SK-N-SH (cell line): ENCODE results near the gene TAPBP. TPM values are rescaled to one million over a fixed set of nuclear protein-coding genes. Genes with fewer than 3 reads are reported as not detected.
A peak's percentile ranks its signal among the peaks of the same experiment; 100 is the strongest.

Experiments used
- CTCF ChIA-PET: fragments of 300-600, 350-600 bp; formaldehyde crosslinking; extraction: SDS; loops from one replicate; lab custom pipeline; 2021; lab: Yijun Ruan, JAX
- POLR2A ChIA-PET: fragments of 350-600 bp; sonication (Branson Sonifier 250); formaldehyde crosslinking; extraction: SDS; loops from one replicate; lab custom pipeline; 2020; ENCODE audit warnings: antibody characterized with exemption, inconsistent platforms; lab: Yijun Ruan, JAX
- DNase-seq: peaks from one replicate; pipeline ENCODE4 v3.0.0; 2012
- H2AFZ ChIP-seq: fragments of 200-600 bp; sonication (generic); 2 replicates; pipeline ENCODE4 v1.8.1; 2016; ENCODE audit warnings: antibody characterized with exemption, mild to moderate bottlenecking, low read depth
- H3F3A ChIP-seq: fragments of 200-600 bp; sonication (generic); replicated peaks from 2 replicates; pipeline ENCODE3; 2016; ENCODE audit warnings: antibody characterized with exemption, mild to moderate bottlenecking; ENCODE audit not compliant: insufficient read depth
- H3K27ac ChIP-seq, 2 experiments: fragments of 200-500 bp in 1 of 2; fragments of 200-600 bp in 1 of 2; sonication (Bioruptor generic) in 1 of 2; sonication (generic), shearing (Covaris generic) in 1 of 2; 2 replicates each; pipeline versions ENCODE4 v1.5.1 to v1.6.1; 2014 to 2016; ENCODE audit warnings: low read depth in 2 of 2, inconsistent platforms in 1 of 2, low read length in 1 of 2, mild to moderate bottlenecking in 1 of 2, mixed read lengths in 1 of 2
- H3K27me3 ChIP-seq: fragments of 200-600 bp; sonication (generic), shearing (Covaris generic); 2 replicates; pipeline ENCODE4 v1.6.1; 2016; ENCODE audit warnings: mixed run types; ENCODE audit not compliant: insufficient read depth
- H3K36me3 ChIP-seq, 2 experiments: fragments of 200-500 bp in 1 of 2; fragments of 200-600 bp in 1 of 2; sonication (Bioruptor generic) in 1 of 2; sonication (generic) in 1 of 2; replicated peaks in 1 of 2; 2 replicates each; pipeline versions ENCODE3 to v1.5.1; 2014 to 2016; ENCODE audit warnings: low read length in 1 of 2, mild to moderate bottlenecking in 1 of 2; ENCODE audit not compliant: insufficient read depth in 2 of 2, control insufficient read depth in 1 of 2
- H3K4me1 ChIP-seq, 2 experiments: fragments of 200-500 bp in 1 of 2; fragments of 200-600 bp in 1 of 2; sonication (Bioruptor generic) in 1 of 2; sonication (generic), shearing (Covaris generic) in 1 of 2; 2 replicates each; pipeline versions ENCODE4 v1.5.1 to v1.6.1; 2014 to 2016; ENCODE audit warnings: low read depth in 1 of 2, low read length in 1 of 2, mixed run types in 1 of 2; ENCODE audit not compliant: insufficient read depth in 2 of 2, control insufficient read depth in 1 of 2
- H3K4me2 ChIP-seq: fragments of 200-600 bp; sonication (generic), shearing (Covaris generic); 2 replicates; pipeline ENCODE4 v1.6.1; 2017; ENCODE audit warnings: mixed run types
- H3K4me3 ChIP-seq, 2 experiments: fragments of 200-500 bp in 1 of 2; fragments of 200-600 bp in 1 of 2; sonication (Bioruptor generic) in 1 of 2; sonication (generic), shearing (Covaris generic) in 1 of 2; 2 replicates each; pipeline versions ENCODE4 v1.5.1 to v1.8.1; 2014 to 2016; ENCODE audit warnings: low read depth in 2 of 2, inconsistent platforms in 1 of 2, low read length in 1 of 2, mild to moderate bottlenecking in 1 of 2, mixed read lengths in 1 of 2, moderate library complexity in 1 of 2
- H3K79me2 ChIP-seq: fragments of 200-600 bp; sonication (generic); 2 replicates; pipeline ENCODE4 v1.8.1; 2017; ENCODE audit warnings: mild to moderate bottlenecking; ENCODE audit not compliant: insufficient read depth
- H3K9ac ChIP-seq: fragments of 200-600 bp; sonication (generic); 2 replicates; pipeline ENCODE4 v1.6.1; 2017; ENCODE audit warnings: mixed run types
- H3K9me2 ChIP-seq: fragments of 200-600 bp; sonication (generic); 2 replicates; pipeline ENCODE4 v1.6.1; 2017; ENCODE audit warnings: mixed run types
- H3K9me3 ChIP-seq: fragments of 200-600 bp; sonication (generic); 2 replicates; pipeline ENCODE4 v1.6.1; 2017; ENCODE audit warnings: mixed run types, mild to moderate bottlenecking, moderate library complexity
- H4K20me1 ChIP-seq: fragments of 200-600 bp; sonication (generic); 2 replicates; pipeline ENCODE4 v1.6.1; 2017; ENCODE audit warnings: mild to moderate bottlenecking, mixed run types; ENCODE audit not compliant: insufficient read depth
- CHD2 ChIP-seq: fragments of 150-350 bp; IDR thresholded peaks from 2 replicates; pipeline ENCODE4 v1.6.1; 2018; ENCODE audit warnings: low read length; ENCODE audit not compliant: partially characterized antibody
- CTCF ChIP-seq: fragments of 200-600 bp; sonication (generic); IDR thresholded peaks from 2 replicates; pipeline ENCODE4 v1.6.1; 2017; ENCODE audit warnings: antibody characterized with exemption, mild to moderate bottlenecking, moderate library complexity
- EP300 ChIP-seq, 2 experiments: IDR thresholded peaks; 2 replicates each; pipeline versions ENCODE4 v1.4.0 to v1.6.1; 2012; ENCODE audit warnings: borderline replicate concordance in 1 of 2, low read depth in 1 of 2, low read length in 1 of 2
- EZH2phosphoT487 ChIP-seq: fragments of 200-600 bp; sonication (generic); IDR thresholded peaks from 2 replicates; pipeline ENCODE4 v1.6.1; 2017; ENCODE audit warnings: low read depth, mixed run types, mild to moderate bottlenecking, antibody characterized with exemption, moderate library complexity, borderline replicate concordance
- FOSL2 ChIP-seq: IDR thresholded peaks from 2 replicates; pipeline ENCODE4 v1.4.0; 2012; ENCODE audit warnings: low read depth, mild to moderate bottlenecking, moderate library complexity, borderline replicate concordance
- FOXJ3 ChIP-seq: sonication (generic); formaldehyde crosslinking; IDR thresholded peaks from 2 replicates; pipeline ENCODE4 v1.5.1; 2020; ENCODE audit warnings: mild to moderate bottlenecking, missing genetic modification reagents
- GATA2 ChIP-seq: sonication (generic); formaldehyde crosslinking; IDR thresholded peaks from 2 replicates; pipeline ENCODE4 v1.5.0; 2020; ENCODE audit warnings: mild to moderate bottlenecking, missing genetic modification reagents
- IRF3 ChIP-seq: fragments of 150-350 bp; IDR thresholded peaks from 2 replicates; pipeline ENCODE4 v1.6.1; 2016; ENCODE audit warnings: mild to moderate bottlenecking, low read depth, low read length
- JUND ChIP-seq: IDR thresholded peaks from 2 replicates; pipeline ENCODE4 v1.4.0; 2012
- MEF2A ChIP-seq: IDR thresholded peaks from 2 replicates; pipeline ENCODE4 v1.4.0; 2012; ENCODE audit warnings: low read depth, borderline replicate concordance
- NFIC ChIP-seq: IDR thresholded peaks from 2 replicates; pipeline ENCODE4 v1.4.0; 2012; ENCODE audit warnings: borderline replicate concordance
- PBX3 ChIP-seq: IDR thresholded peaks from 2 replicates; pipeline ENCODE4; 2012
- RCOR1 ChIP-seq: fragments of 150-350 bp; IDR thresholded peaks from 2 replicates; pipeline ENCODE4 v1.6.1; 2017; ENCODE audit warnings: antibody characterized with exemption, low read length
- REST ChIP-seq: IDR thresholded peaks from 2 replicates; pipeline ENCODE4 v1.6.1; 2012; ENCODE audit warnings: mild to moderate bottlenecking, low read depth, low read length, moderate library complexity
- RXRA ChIP-seq: IDR thresholded peaks from 2 replicates; pipeline ENCODE4 v1.4.0; 2012; ENCODE audit warnings: low read depth, mild to moderate bottlenecking, borderline replicate concordance
- SIN3A ChIP-seq: IDR thresholded peaks from 2 replicates; pipeline ENCODE4 v1.6.1; 2012; ENCODE audit warnings: low read depth, mild to moderate bottlenecking, low read length, moderate library complexity, borderline replicate concordance
- TEAD4 ChIP-seq: IDR thresholded peaks from 2 replicates; pipeline ENCODE4 v1.4.0; 2012; ENCODE audit warnings: mild to moderate bottlenecking, borderline replicate concordance; ENCODE audit not compliant: insufficient read depth
- USF1 ChIP-seq: IDR thresholded peaks from 2 replicates; pipeline ENCODE4 v1.4.0; 2012; ENCODE audit warnings: low read depth, borderline replicate concordance
- YY1 ChIP-seq: IDR thresholded peaks from 2 replicates; pipeline ENCODE4 v1.4.0; 2012; ENCODE audit warnings: low read depth, mild to moderate bottlenecking
- WGBS: methylation state at CpG from one replicate; pipeline ENCODE4 v1.1.6; 2017; ENCODE audit warnings: low lambda C conversion rate; 5-methylcytosine and 5-hydroxymethylcytosine counted together
- polyA plus RNA-seq, 3 experiments: library from polyadenylated mRNA; depleted of rRNA; stranded (reverse); fragments of >200 nt; gene quantifications; 2 replicates each; pipeline ENCODE4 v1.2.3, GENCODE V29; 2012

Gene TAPBP
- polyA plus RNA-seq, 1 of the 3 experiments (the other 2 are of a cell fraction), result 44.5 TPM

- no peak overlapping the region for H3K4me2 ChIP-seq
- no peaks in the 10 kb centered on the region for H3K9me3 ChIP-seq
- TF ChIP-seq IRF3 (no peak), EZH2phosphoT487 (no peak), YY1 (no peak), TEAD4 (no peak), FOSL2 (no peak), NFIC (no peak), GATA2 (no peak), EP300 (IDR thresholded peaks at IDR 0.05; ENCODE audit: borderline replicate concordance in 1 of 2, low read depth in 1 of 2, low read length in 1 of 2) (no peak), CTCF (no peak)
- H3K36me3 ChIP-seq, result peaks cover 32 to 59% of the 10 kb centered on the region in 2 experiments
- no peak for DNase-seq
- H3K27ac ChIP-seq, result 0 out of 4 replicates have a peak overlapping the region, but pooled peaks of 1 of the 2 experiments have one; percentile 4
- POLR2A ChIA-PET, result interaction anchor here (1.3 to 2.6 kb wide), 5 partner anchors 11 to 39 kb away, joined by 4 to 58 read pairs (median 8); partner anchors contain the start of genes PFDN6, WDR46 and ZBTB22
- peaks cover 28% of the 10 kb centered on the region for H3K79me2 ChIP-seq
- no peak overlapping the region for H2AFZ ChIP-seq
- H3K9me2 ChIP-seq, result no peaks in the 10 kb centered on the region
- no peak overlapping the region for H3K9ac ChIP-seq
- no peaks in the 10 kb centered on the region for H3K27me3 ChIP-seq
- peaks cover 25 to 33% of the 10 kb centered on the region in 2 experiments; a peak in 3 of 4 replicates for H3K4me1 ChIP-seq
- peaks cover 65% of the 10 kb centered on the region for H3F3A ChIP-seq
- CTCF ChIA-PET, result interaction anchor here (1.2 to 4.9 kb wide), 6 partner anchors 11 to 128 kb away, joined by 3 to 49 read pairs (median 16); partner anchors contain the start of genes PFDN6, RGL2 and WDR46
- no peak overlapping the region for H3K4me3 ChIP-seq
- 87% methylated on average over 3 of the region's 3 CpGs for WGBS
- peaks cover 31% of the 10 kb centered on the region for H4K20me1 ChIP-seq
Measured at GRCh38 chr6:33278810-33279209, 35.1 kb downstream of the TAPBP start.

GRCh38 chr6:33278392-33278741, 35.5 kb downstream of the TAPBP start:
- Histone ChIP-seq H3K4me3 (no peak overlapping the region), H3F3A (peaks cover 69% of the 10 kb centered on the region), H3K9ac (no peak overlapping the region), H3K79me2 (peaks cover 29% of the 10 kb centered on the region), H3K4me2 (no peak overlapping the region), H3K9me3 (no peaks in the 10 kb centered on the region), H3K36me3 (peaks cover 36 to 63% of the 10 kb centered on the region in 2 experiments), H2AFZ (no peak overlapping the region), H3K27ac (peak overlapping the region; percentile 4 to 67; a peak in 2 of 4 replicates), H3K4me1 (peaks cover 30 to 34% of the 10 kb centered on the region in 2 experiments; a peak in 3 of 4 replicates), H4K20me1 (peaks cover 36% of the 10 kb centered on the region), H3K27me3 (no peaks in the 10 kb centered on the region), H3K9me2 (no peaks in the 10 kb centered on the region)
- no peak for DNase-seq
- ChIA-PET POLR2A (interaction anchor here (2.0 to 2.9 kb wide), 5 partner anchors 11 to 40 kb away, joined by 6 to 58 read pairs (median 15); partner anchors contain the start of genes PFDN6, RGL2, WDR46 and ZBTB22), CTCF (interaction anchor here (1.1 to 4.9 kb wide), 7 partner anchors 12 to 129 kb away, joined by 3 to 49 read pairs (median 13); partner anchors contain the start of genes PFDN6, RGL2 and WDR46)
- WGBS, result 88% methylated on average over 9 of the region's 9 CpGs
- TF ChIP-seq USF1, result no peak
- TF ChIP-seq PBX3, result no peak
- no peak for TF ChIP-seq REST
- no peak for TF ChIP-seq FOXJ3 (CRISPR knock-in tag)
- TF ChIP-seq MEF2A, result no peak
- no peak for TF ChIP-seq JUND
- TF ChIP-seq RCOR1, result no peak
- TF ChIP-seq CHD2, result no peak
- TF ChIP-seq SIN3A, result no peak
- no peak for TF ChIP-seq RXRA
